Measurements from ENCODE around the gene FGD1.

DNA sequence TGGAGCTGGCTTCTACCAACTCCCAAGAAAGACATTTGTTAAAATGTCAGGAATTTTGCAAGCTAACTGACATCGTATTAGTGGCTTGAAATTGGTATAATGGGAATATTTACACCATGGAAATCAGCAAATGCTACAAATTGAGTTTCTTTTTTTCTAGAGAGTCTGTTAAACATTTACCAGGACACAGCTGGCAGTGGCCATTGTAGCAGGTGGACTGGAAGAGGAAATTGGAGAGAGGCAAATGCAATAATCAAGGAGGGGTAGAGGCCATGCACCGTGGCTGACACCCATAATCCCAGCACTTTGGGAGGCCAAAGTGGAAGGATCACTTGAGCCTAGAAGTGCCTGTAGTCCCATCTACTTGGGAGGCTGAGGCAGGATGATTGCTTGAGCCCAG, 88.8 kb downstream of the FGD1 start:
- no peak for TF ChIP-seq EZH2 (IDR thresholded peaks at IDR 0.05)
- no peak for TF ChIP-seq POLR2AphosphoS5 (IDR thresholded peaks at IDR 0.05; ENCODE audit: borderline replicate concordance, low read depth, low read length)
